ENCODE results near the gene TMEM150C.

The TMEM150C gene

DNA sequence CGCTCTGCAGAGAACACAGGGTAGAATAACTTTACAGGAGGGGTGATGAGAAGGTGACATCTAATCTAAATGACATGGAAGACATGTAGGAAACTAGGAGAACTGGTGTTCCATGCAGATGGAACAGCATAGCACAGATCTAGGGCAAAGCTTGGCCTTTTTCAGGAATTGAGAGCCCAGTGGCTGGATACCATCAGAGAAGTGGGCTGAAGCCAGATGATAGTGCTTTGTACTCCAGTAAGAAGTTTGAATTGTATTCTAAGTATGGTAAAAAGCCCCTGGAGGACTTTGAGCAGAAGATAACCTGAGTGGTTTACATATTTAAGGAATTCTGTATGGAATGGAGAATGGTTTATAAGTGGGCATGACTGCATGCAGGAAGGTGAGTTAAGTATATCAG, 98.6 kb downstream of the TMEM150C start:
- no peak overlapping the region for H3K27ac ChIP-seq (replicated peaks)
- no peak for DNase-seq (ENCODE audit: low read depth in 1 of 2, low spot score in 1 of 2)
- TF ChIP-seq, protein P1, sequence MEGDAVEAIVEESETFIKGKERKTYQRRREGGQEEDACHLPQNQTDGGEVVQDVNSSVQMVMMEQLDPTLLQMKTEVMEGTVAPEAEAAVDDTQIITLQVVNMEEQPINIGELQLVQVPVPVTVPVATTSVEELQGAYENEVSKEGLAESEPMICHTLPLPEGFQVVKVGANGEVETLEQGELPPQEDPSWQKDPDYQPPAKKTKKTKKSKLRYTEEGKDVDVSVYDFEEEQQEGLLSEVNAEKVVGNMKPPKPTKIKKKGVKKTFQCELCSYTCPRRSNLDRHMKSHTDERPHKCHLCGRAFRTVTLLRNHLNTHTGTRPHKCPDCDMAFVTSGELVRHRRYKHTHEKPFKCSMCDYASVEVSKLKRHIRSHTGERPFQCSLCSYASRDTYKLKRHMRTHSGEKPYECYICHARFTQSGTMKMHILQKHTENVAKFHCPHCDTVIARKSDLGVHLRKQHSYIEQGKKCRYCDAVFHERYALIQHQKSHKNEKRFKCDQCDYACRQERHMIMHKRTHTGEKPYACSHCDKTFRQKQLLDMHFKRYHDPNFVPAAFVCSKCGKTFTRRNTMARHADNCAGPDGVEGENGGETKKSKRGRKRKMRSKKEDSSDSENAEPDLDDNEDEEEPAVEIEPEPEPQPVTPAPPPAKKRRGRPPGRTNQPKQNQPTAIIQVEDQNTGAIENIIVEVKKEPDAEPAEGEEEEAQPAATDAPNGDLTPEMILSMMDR (IDR thresholded peaks at IDR 0.05; ENCODE audit: insufficient read depth, low read length), result no peak
- TF ChIP-seq POLR2AphosphoS5 (IDR thresholded peaks at IDR 0.05; ENCODE audit: low read depth) (no peak), GABPA (IDR thresholded peaks at IDR 0.05; ENCODE audit: low read depth) (no peak), SPI1 (IDR thresholded peaks at IDR 0.05; ENCODE audit: borderline replicate concordance, low read depth) (no peak)
- TF ChIP-seq, protein P2, sequence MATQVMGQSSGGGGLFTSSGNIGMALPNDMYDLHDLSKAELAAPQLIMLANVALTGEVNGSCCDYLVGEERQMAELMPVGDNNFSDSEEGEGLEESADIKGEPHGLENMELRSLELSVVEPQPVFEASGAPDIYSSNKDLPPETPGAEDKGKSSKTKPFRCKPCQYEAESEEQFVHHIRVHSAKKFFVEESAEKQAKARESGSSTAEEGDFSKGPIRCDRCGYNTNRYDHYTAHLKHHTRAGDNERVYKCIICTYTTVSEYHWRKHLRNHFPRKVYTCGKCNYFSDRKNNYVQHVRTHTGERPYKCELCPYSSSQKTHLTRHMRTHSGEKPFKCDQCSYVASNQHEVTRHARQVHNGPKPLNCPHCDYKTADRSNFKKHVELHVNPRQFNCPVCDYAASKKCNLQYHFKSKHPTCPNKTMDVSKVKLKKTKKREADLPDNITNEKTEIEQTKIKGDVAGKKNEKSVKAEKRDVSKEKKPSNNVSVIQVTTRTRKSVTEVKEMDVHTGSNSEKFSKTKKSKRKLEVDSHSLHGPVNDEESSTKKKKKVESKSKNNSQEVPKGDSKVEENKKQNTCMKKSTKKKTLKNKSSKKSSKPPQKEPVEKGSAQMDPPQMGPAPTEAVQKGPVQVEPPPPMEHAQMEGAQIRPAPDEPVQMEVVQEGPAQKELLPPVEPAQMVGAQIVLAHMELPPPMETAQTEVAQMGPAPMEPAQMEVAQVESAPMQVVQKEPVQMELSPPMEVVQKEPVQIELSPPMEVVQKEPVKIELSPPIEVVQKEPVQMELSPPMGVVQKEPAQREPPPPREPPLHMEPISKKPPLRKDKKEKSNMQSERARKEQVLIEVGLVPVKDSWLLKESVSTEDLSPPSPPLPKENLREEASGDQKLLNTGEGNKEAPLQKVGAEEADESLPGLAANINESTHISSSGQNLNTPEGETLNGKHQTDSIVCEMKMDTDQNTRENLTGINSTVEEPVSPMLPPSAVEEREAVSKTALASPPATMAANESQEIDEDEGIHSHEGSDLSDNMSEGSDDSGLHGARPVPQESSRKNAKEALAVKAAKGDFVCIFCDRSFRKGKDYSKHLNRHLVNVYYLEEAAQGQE (IDR thresholded peaks at IDR 0.05; ENCODE audit: insufficient replicate concordance, low read depth), result no peak
- H3K27me3 ChIP-seq (ENCODE audit: insufficient read depth, poor library complexity, severe bottlenecking), result no peaks in the 10 kb centered on the region
- no peak overlapping the region for H3K4me3 ChIP-seq (replicated peaks; ENCODE audit: insufficient read depth, low read length)

DNA sequence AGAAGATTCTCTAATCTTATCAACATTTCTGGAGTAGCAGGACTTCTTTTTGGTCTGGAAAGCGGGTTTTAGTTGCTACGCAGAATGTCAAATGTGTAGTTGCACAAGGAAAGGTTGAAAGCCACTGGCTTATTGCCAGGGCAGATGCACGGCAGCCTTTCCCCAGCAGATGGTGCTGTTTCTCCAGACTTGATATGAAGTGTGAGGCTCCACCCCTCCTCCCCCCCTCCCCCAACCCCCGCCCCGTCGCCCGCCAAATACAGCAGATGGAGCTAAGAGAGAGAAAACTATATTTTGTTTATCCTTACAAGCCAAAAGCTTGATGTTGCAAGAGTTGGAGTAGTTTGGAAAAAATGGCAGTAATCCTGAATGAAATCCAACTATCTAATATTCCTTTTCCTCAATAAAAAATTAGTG, 99.4 kb downstream of the TMEM150C start:
- DNase-seq (ENCODE audit: low read depth in 1 of 2, low spot score in 1 of 2), result peak; percentile 56 to 85
- TF ChIP-seq POLR2AphosphoS5 (IDR thresholded peaks at IDR 0.05; ENCODE audit: low read depth), result no peak; the same call in 1 of the 2 replicates
- TF ChIP-seq, protein P1 (IDR thresholded peaks at IDR 0.05; ENCODE audit: insufficient read depth, low read length), result peak; percentile 84
- no peaks in the 10 kb centered on the region for H3K27me3 ChIP-seq (ENCODE audit: insufficient read depth, poor library complexity, severe bottlenecking)
- H3K27ac ChIP-seq (replicated peaks), result no peak overlapping the region
- H3K4me3 ChIP-seq (replicated peaks; ENCODE audit: insufficient read depth, low read length), result no peak overlapping the region

DNA sequence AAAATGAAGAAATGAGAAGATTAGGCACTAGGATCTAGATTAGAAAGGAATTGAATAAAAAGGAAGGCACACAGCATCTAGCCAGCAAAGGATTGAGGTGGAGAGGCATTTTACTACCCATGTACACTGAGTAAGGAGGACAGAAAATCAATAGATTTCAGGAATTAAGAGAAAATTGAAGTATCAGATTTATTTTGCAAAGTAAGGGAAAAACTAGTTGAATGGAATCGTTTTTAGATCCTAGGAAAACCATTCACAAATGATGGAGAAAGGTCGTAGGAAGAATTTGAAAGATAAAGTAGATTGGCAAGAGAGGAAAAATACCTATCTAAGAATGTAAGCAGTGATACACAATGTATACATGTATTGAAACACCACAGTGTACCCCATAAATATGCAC, 100.1 kb downstream of the TMEM150C start:
- DNase-seq (ENCODE audit: low read depth in 1 of 2, low spot score in 1 of 2), result no peak
- H3K27ac ChIP-seq (replicated peaks), result no peak overlapping the region
- TF ChIP-seq, protein P1 (IDR thresholded peaks at IDR 0.05; ENCODE audit: insufficient read depth, low read length), result no peak
- no peak for TF ChIP-seq POLR2AphosphoS5 (IDR thresholded peaks at IDR 0.05; ENCODE audit: low read depth)

DNA sequence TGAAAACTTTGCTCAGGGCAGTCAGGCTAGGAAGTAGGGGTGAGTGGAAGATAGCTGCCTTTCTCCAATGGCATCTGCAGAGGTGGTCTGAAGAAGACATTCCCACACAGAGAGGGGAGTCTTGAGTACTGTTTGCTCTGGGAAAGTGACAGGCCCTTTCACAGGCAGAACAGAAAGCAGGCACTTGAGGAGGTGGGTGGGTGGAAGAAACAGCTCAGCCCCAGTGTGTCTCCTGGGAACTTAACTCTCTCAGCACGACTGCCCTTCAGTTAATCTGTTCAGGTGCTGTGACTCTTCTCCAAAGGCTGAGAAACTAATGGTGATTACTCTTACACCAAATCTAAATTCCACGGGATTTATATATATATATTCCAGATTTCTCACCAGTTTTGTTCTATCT, 103.1 kb downstream of the TMEM150C start:
- TF ChIP-seq, protein P2 (IDR thresholded peaks at IDR 0.05; ENCODE audit: insufficient replicate concordance, low read depth), result no peak
- TF ChIP-seq, protein P1 (IDR thresholded peaks at IDR 0.05; ENCODE audit: insufficient read depth, low read length), result no peak
- no peak for TF ChIP-seq GABPA (IDR thresholded peaks at IDR 0.05; ENCODE audit: low read depth)
- TF ChIP-seq SPI1 (IDR thresholded peaks at IDR 0.05; ENCODE audit: borderline replicate concordance, low read depth), result no peak
- no peak for TF ChIP-seq POLR2AphosphoS5 (IDR thresholded peaks at IDR 0.05; ENCODE audit: low read depth)
- Histone ChIP-seq H3K27me3 (ENCODE audit: insufficient read depth, poor library complexity, severe bottlenecking) (no peaks in the 10 kb centered on the region), H3K4me3 (replicated peaks; ENCODE audit: insufficient read depth, low read length) (no peak overlapping the region), H3K27ac (replicated peaks) (no peak overlapping the region)
- DNase-seq (ENCODE audit: low read depth in 1 of 2, low spot score in 1 of 2), result no peak

More for the DNA sequence above, 100.1 kb downstream of the TMEM150C start:
- Histone ChIP-seq H3K27me3 (ENCODE audit: insufficient read depth, poor library complexity, severe bottlenecking) (no peaks in the 10 kb centered on the region), H3K4me3 (replicated peaks; ENCODE audit: insufficient read depth, low read length) (no peak overlapping the region)
